ENCODE data around the gene RNF130. TPM values are rescaled to one million over a fixed set of nuclear protein-coding genes. Genes with fewer than 3 reads are reported as not detected.

The RNF130 gene
- total and polyA plus RNA-seq, 2 of the 13 experiments (the other 11 are each of a cell fraction or from before 2014, with no cell fraction given) = 28.2 to 28.3 TPM

DNA sequence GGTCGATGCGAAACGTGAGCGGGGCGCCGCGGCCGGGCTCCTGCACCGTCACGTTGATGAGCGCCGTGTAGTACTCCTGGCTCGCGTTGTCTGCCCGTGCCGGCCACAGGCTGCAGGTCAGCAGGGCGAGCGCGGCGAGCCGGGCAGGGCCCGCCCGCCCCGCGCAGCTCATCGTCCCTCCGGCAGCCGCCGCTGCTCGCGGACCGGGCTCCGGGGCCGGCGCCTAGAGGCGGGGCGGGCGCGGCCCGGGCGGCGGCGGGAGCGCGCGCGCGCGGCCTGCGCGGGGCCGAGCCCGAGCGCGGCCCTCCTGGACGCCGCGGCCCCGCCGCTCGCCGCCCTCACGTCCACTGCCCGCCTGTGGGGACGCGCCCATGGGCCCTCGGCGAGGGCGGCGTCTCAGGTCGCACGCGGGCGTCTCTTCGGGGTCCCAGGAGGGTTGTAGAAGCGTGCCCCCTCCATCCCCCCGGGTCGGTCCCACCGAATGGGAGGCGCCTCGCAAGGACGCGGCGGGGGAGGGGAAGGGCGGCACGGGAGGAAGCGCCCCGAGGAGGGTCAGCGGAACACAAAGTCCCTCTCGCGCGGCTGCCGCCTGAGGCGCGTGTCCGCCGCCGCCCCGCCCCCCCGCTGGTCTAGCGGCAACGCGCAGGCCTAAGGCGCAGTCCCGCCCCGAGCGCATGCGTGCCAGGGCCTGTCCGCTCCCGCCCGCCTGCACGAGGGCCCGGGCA is at the start of gene RNF130 (continued):
- TF ChIP-seq, protein P1, sequence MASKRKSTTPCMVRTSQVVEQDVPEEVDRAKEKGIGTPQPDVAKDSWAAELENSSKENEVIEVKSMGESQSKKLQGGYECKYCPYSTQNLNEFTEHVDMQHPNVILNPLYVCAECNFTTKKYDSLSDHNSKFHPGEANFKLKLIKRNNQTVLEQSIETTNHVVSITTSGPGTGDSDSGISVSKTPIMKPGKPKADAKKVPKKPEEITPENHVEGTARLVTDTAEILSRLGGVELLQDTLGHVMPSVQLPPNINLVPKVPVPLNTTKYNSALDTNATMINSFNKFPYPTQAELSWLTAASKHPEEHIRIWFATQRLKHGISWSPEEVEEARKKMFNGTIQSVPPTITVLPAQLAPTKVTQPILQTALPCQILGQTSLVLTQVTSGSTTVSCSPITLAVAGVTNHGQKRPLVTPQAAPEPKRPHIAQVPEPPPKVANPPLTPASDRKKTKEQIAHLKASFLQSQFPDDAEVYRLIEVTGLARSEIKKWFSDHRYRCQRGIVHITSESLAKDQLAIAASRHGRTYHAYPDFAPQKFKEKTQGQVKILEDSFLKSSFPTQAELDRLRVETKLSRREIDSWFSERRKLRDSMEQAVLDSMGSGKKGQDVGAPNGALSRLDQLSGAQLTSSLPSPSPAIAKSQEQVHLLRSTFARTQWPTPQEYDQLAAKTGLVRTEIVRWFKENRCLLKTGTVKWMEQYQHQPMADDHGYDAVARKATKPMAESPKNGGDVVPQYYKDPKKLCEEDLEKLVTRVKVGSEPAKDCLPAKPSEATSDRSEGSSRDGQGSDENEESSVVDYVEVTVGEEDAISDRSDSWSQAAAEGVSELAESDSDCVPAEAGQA (IDR thresholded peaks at IDR 0.05; ENCODE audit: low read depth) = no peak
- TF ChIP-seq, protein P1 (CRISPR knock-in tag; IDR thresholded peaks at IDR 0.05; ENCODE audit: borderline replicate concordance) = peak; percentile 95
- TF ChIP-seq BCL3 (CRISPR knock-in tag; IDR thresholded peaks at IDR 0.05) (peak; percentile 98), TFDP2 (CRISPR knock-in tag; IDR thresholded peaks at IDR 0.05) (peak; percentile 97), PHF8 (CRISPR knock-in tag; IDR thresholded peaks at IDR 0.05) (peak; percentile 81), MED13 (CRISPR knock-in tag; IDR thresholded peaks at IDR 0.05) (peak; percentile 93; the same call in 1 of the 2 replicates), CENPT (CRISPR knock-in tag; IDR thresholded peaks at IDR 0.05; ENCODE audit: low read depth) (peak; percentile 92; the same call in 1 of the 2 replicates), SRSF4 (IDR thresholded peaks at IDR 0.05; ENCODE audit: low read depth, low read length, poor library complexity, severe bottlenecking) (no peak), MTA1 (CRISPR knock-in tag; IDR thresholded peaks at IDR 0.05; ENCODE audit: borderline replicate concordance) (no peak), KDM6A (CRISPR knock-in tag; IDR thresholded peaks at IDR 0.05; ENCODE audit: low read depth) (no peak), DMAP1 (CRISPR knock-in tag; IDR thresholded peaks at IDR 0.05) (peak; percentile 71; the same call in 1 of the 2 replicates), CCAR2 (optimal IDR thresholded peaks at IDR 0.05; ENCODE audit: low read depth, low read length) (no peak), FUBP1 (CRISPR knock-in tag; IDR thresholded peaks at IDR 0.05; ENCODE audit: borderline replicate concordance) (0 out of 2 replicates have a peak, but pooled peaks have one; percentile 73), ZNF660 (CRISPR knock-in tag; IDR thresholded peaks at IDR 0.05; ENCODE audit: borderline replicate concordance, low read depth) (no peak), TBX2 (CRISPR knock-in tag; IDR thresholded peaks at IDR 0.05; ENCODE audit: borderline replicate concordance) (peak; percentile 91; the same call in 1 of the 2 replicates)
- TF ChIP-seq, protein P2, sequence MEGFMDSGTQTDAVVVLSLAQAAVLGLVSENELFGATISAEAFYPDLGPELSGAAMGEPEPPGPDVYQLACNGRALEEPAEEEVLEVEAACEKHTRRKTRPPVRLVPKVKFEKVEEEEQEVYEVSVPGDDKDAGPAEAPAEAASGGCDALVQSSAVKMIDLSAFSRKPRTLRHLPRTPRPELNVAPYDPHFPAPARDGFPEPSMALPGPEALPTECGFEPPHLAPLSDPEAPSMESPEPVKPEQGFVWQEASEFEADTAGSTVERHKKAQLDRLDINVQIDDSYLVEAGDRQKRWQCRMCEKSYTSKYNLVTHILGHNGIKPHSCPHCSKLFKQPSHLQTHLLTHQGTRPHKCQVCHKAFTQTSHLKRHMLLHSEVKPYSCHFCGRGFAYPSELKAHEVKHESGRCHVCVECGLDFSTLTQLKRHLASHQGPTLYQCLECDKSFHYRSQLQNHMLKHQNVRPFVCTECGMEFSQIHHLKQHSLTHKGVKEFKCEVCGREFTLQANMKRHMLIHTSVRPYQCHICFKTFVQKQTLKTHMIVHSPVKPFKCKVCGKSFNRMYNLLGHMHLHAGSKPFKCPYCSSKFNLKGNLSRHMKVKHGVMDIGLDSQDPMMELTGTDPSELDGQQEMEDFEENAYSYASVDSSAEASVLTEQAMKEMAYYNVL (CRISPR knock-in tag; IDR thresholded peaks at IDR 0.05; ENCODE audit: borderline replicate concordance) = 0 out of 2 replicates have a peak, but pooled peaks have one; percentile 44
